GM12801 (cell line): ENCODE results near the gene SMCO4.

ENCODE experiments used
- CTCF ChIP-seq: IDR thresholded peaks from one replicate; pipeline ENCODE4 v1.5.1; 2011; ENCODE audit warnings: control low read depth; ENCODE audit not compliant: insufficient read length; ENCODE audit errors: extremely low read depth

The SMCO4 gene

GRCh38 chr11:93543292-93543977, at the start of gene SMCO4:
SMCO4 (minus strand) TSS chr11:93543391; CDS start chr11:93479189, 64,202 bp downstream.
- no peak for TF ChIP-seq CTCF

- TF ChIP-seq CTCF: no peak
Measured at GRCh38 chr11:93591247-93591898, 48.2 kb upstream of the SMCO4 start.

GRCh38 chr11:93589347-93589746, 46.2 kb upstream of the SMCO4 start:
- TF ChIP-seq CTCF: no peak

- no peak for TF ChIP-seq CTCF
Measured at GRCh38 chr11:93587858-93588581, 44.8 kb upstream of the SMCO4 start.

GRCh38 chr11:93585758-93586157, 42.6 kb upstream of the SMCO4 start:
- TF ChIP-seq CTCF: no peak

- TF ChIP-seq CTCF: no peak
Measured at GRCh38 chr11:93583490-93583889, 40.3 kb upstream of the SMCO4 start.

GRCh38 chr11:93579187-93579751, 36.1 kb upstream of the SMCO4 start:
- no peak for TF ChIP-seq CTCF
